Prostate gland (tissue), 2 donors: ENCODE measurements around the gene MPHOSPH6. TPM values are rescaled to one million over a fixed set of nuclear protein-coding genes. Genes with fewer than 3 reads are reported as not detected.

Experiments used
- DNase-seq: peaks from one replicate; pipeline ENCODE4 v3.0.0-alpha.2; 2019; ENCODE audit warnings: low spot score
- H3K27ac ChIP-seq, 2 donors: fragments of 200-600 bp; sonication (generic); 2 replicates each; pipeline ENCODE4 v1.5.1; 2017 to 2019
- H3K27me3 ChIP-seq: fragments of 200-600 bp; sonication (generic); replicated peaks from 2 replicates; pipeline ENCODE4 v1.5.1; 2019; ENCODE audit not compliant: insufficient read depth
- H3K36me3 ChIP-seq, 2 donors: fragments of 200-600 bp; sonication (generic); 1 replicate in 1 of 2; 2 replicates in 1 of 2; pipeline versions ENCODE4 v1.5.1 to v1.8.1; 2017 to 2019
- H3K4me1 ChIP-seq: fragments of 200-600 bp; sonication (generic); replicated peaks from 2 replicates; pipeline ENCODE4 v1.5.1; 2019
- H3K4me3 ChIP-seq, 2 donors: fragments of 200-600 bp; sonication (generic); 2 replicates each; pipeline ENCODE4 v1.5.1; 2017 to 2019
- H3K9me3 ChIP-seq: fragments of 200-600 bp; sonication (generic); 2 replicates; pipeline ENCODE4 v1.5.1; 2017
- CTCF ChIP-seq, 4 experiments: fragments of 200-600 bp in 2 of 4; fragments of 450-650 bp in 2 of 4; sonication (generic) in 2 of 4; IDR thresholded peaks; 1 replicate in 3 of 4; 2 replicates in 1 of 4; pipeline ENCODE4 v1.5.1; 2016 to 2019; ENCODE audit warnings: antibody characterized with exemption in 4 of 4, mild to moderate bottlenecking in 2 of 4, moderate library complexity in 2 of 4
- POLR2A ChIP-seq: fragments of 450-650 bp; IDR thresholded peaks from one replicate; pipeline ENCODE4 v1.6.1; 2016; ENCODE audit warnings: antibody characterized with exemption, mild to moderate bottlenecking
- POLR2AphosphoS5 ChIP-seq: sonication (generic); formaldehyde crosslinking; IDR thresholded peaks from one replicate; pipeline ENCODE4 v1.6.1; 2017; ENCODE audit warnings: antibody characterized with exemption
- WGBS: methylation state at CpG from one replicate; pipeline ENCODE4 v1.1.5; 2018; 5-methylcytosine and 5-hydroxymethylcytosine counted together
- intact Hi-C: fragments of 100-400 bp; cut with DNase I; formaldehyde crosslinking; loops from one replicate; pipeline ENCODE4 v1.14.2; 2022
- total RNA-seq, 2 donors: library from RNA; depleted of rRNA; stranded (reverse); fragments of >200 nt; gene quantifications; one replicate each; pipeline ENCODE4 v1.1.0, GENCODE V29; 2016

The MPHOSPH6 gene
- total RNA-seq, 2 donors from 2014 or later = 23.7 to 23.8 TPM

GRCh38 chr16:82176204-82176603, 6.2 kb upstream of the MPHOSPH6 start:
- Histone ChIP-seq H3K36me3 (no peaks in the 10 kb centered on the region), H3K27ac (no peak overlapping the region), H3K9me3 (no peaks in the 10 kb centered on the region), H3K27me3 (no peaks in the 10 kb centered on the region), H3K4me1 (no peaks in the 10 kb centered on the region), H3K4me3 (no peak overlapping the region)
- no peak for DNase-seq
- TF ChIP-seq CTCF (IDR thresholded peaks at IDR 0.05) (no peak), POLR2AphosphoS5 (no peak), POLR2A (no peak)
- 71% methylated on average over 3 of the region's 3 CpGs for WGBS
- intact Hi-C loops = no loop called here

- TF ChIP-seq POLR2AphosphoS5 (no peak), CTCF (IDR thresholded peaks at IDR 0.05) (no peak), POLR2A (no peak)
- Histone ChIP-seq H3K9me3 (no peaks in the 10 kb centered on the region), H3K36me3 (no peaks in the 10 kb centered on the region), H3K27ac (no peak overlapping the region), H3K4me3 (no peak overlapping the region), H3K27me3 (no peaks in the 10 kb centered on the region), H3K4me1 (no peaks in the 10 kb centered on the region)
- 62% methylated on average over 4 of the region's 4 CpGs for WGBS
- intact Hi-C loops = no loop called here
- DNase-seq = no peak
Observed at GRCh38 chr16:82175627-82176026, 5.6 kb upstream of the MPHOSPH6 start.

GRCh38 chr16:82167670-82168069, 2.4 kb downstream of the MPHOSPH6 start:
- H3K4me3 ChIP-seq = no peak overlapping the region
- TF ChIP-seq CTCF (IDR thresholded peaks at IDR 0.05) (no peak), POLR2AphosphoS5 (no peak), POLR2A (no peak)
- intact Hi-C loops = no loop called here
- H3K4me1 ChIP-seq = peaks cover 2% of the 10 kb centered on the region
- H3K9me3 ChIP-seq = no peaks in the 10 kb centered on the region
- H3K36me3 ChIP-seq = no peaks in the 10 kb centered on the region
- H3K27ac ChIP-seq = no peak overlapping the region
- H3K27me3 ChIP-seq = no peaks in the 10 kb centered on the region
- WGBS = 98% methylated on average over 5 of the region's 5 CpGs
- no peak for DNase-seq

- WGBS = 80% methylated on average over 6 of the region's 6 CpGs
- H3K27me3 ChIP-seq = no peaks in the 10 kb centered on the region
- no peaks in the 10 kb centered on the region for H3K4me1 ChIP-seq
- TF ChIP-seq CTCF (IDR thresholded peaks at IDR 0.05) (no peak), POLR2AphosphoS5 (no peak), POLR2A (no peak)
- H3K36me3 ChIP-seq = peaks cover 0 to 7% of the 10 kb centered on the region in 2 donors
- intact Hi-C loops = no loop called here
- no peak for DNase-seq
- H3K4me3 ChIP-seq = no peak overlapping the region
- no peaks in the 10 kb centered on the region for H3K9me3 ChIP-seq
- no peak overlapping the region for H3K27ac ChIP-seq
Observed at GRCh38 chr16:82160226-82160625, 9.8 kb downstream of the MPHOSPH6 start.

- no peak for TF ChIP-seq POLR2A
- TF ChIP-seq POLR2AphosphoS5 = no peak
- TF ChIP-seq CTCF (IDR thresholded peaks at IDR 0.05) = no peak
- H3K36me3 ChIP-seq = peaks cover 0 to 7% of the 10 kb centered on the region in 2 donors
- no peaks in the 10 kb centered on the region for H3K9me3 ChIP-seq
- no peak overlapping the region for H3K4me3 ChIP-seq
- intact Hi-C loops = no loop called here
- no peaks in the 10 kb centered on the region for H3K27me3 ChIP-seq
- WGBS = 82% methylated on average over 5 of the region's 5 CpGs
- no peak overlapping the region for H3K27ac ChIP-seq
- no peak for DNase-seq
- H3K4me1 ChIP-seq = peaks cover 4% of the 10 kb centered on the region
Observed at GRCh38 chr16:82157836-82158235, 12.2 kb downstream of the MPHOSPH6 start.
